Activated CD8-positive, alpha-beta memory T cell treated with anti-CD3 and anti-CD28 coated beads, Interleukin-2, amount 50 U/mL, for 24 hours (primary cell): ENCODE measurements around the gene VPS35L.

Source experiments
- DNase-seq: peaks from one replicate; pipeline ENCODE4 v3.0.0-alpha.2; 2020; ENCODE audit errors: extremely low read depth

The VPS35L gene

DNA sequence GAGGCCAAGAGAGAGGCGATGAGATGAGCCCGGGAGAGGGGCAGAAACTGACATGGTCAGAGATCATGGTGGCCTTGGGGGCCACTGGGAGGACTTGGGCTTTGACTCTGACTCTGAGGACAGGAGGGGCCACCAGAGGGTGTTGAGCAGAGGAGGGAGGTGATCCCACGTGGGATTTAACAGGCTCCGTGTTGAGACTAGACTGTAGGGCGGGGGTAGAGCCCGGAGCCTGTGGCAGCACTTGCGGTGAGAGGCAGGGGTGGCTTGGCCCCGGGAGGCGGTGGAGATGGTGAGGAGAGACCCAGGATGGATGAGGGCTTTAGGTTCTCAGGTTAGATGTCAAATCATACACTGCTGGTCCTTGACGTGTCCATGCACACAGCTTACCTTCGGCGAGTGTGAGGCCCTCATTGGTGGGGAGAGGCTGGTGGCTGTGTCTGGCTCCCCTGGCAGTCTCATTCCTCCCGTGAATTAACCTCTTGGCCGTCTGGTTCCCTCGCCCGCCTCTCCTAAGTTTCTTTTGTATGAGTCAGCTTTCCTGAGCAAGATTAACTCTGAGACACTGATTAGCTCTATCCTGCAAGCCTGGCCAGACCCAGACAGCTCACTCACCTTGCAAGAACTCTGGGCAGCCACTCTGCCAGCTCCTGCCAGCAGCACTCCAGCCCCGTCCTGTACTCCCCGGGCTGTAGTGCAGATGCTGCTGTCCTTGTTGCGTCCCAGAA, 39.7 kb downstream of the VPS35L start:
- no peak for DNase-seq

- no peak for DNase-seq
Observed at GRCh38 chr16:19598805-19599510, 43.5 kb downstream of the VPS35L start.

DNA sequence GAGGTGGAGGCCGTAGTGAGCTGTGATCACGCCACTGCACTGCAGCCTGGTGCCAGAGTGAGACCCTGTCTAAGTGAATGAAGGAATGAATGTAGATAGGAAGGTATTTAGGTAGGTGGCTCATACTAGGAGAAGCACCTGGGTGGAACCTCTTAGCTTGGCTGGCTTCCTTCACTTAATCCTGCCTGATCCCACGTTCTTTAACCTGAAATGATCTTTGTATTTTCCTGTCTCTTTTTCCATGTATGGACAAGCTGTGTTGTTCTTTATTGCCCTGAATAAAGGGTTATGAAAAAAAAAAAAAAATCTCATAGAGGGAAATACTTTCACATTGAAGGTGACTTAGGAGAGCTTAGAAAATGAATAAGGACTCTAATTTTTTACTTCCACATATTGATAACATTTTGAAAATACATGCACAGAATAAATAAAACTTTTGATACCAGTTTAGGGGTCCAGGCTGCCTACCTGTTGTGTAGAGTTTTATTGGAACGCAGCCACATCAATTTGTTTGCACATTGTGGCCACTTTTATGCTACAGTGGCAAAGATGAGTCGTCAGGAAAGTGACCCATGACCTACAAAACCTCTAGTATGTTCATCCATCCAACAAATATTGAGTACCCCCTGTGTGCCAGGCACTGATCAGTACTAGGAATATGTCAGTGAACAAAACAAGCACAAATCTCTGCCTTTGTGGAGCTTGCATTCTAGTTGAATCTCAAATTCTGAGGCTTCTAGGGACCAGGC, 44.6 kb downstream of the VPS35L start:
- DNase-seq = no peak

- DNase-seq = no peak
Observed at GRCh38 chr16:19601083-19601976, 45.8 kb downstream of the VPS35L start.

- no peak for DNase-seq
Observed at GRCh38 chr16:19604911-19605310, 49.4 kb downstream of the VPS35L start.

DNA sequence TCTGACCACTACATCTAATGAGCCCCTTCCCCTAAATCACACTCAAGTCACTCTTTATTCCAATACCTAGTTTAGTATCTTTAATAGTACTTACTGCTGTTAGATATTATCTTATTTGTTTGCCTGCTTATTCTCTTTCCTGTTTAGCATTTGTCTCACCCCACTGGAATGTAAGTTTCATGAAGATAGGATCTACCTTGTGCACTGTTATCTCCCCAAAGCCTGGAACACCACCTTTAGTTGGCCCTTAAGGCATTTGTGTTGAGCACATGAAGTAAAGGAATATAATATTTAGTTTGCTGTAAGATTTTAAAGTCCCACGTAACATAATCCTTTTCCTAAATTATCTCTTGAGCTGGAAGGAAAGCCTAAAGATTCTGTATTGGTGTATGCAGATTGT, 50.2 kb downstream of the VPS35L start:
- no peak for DNase-seq

DNA sequence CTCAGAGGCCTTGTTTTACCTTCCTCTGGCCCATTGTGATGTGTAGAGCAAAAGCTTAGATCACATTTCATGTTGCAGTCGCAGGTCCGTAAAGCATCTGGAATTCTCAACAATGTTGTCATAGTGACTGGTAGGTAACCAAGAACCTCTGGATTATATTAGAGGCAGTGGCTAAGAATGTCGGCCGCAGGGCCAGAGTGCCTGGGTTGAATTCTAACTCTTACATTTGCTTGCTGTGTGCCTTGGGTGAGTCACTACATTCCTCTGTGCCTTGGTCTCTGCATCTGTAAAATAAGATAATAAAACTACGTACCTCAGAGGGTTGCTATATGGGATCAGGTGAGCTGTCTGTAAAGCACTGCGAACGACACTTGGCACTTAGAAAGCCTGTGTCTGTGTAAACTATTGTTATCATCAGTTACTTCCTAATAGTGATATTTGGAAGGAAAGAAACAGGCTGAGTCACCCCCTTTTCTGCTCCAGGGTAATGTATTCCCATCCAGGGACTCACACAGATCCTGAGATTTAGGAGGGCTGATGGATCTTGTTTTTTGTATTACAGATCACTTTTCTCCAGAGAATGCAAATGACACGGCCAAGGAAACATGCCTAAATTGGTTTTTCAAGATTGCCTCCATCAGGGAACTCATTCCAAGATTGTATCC, 52.2 kb downstream of the VPS35L start:
- DNase-seq = no peak

- no peak for DNase-seq
Observed at GRCh38 chr16:19609359-19609758, 53.9 kb downstream of the VPS35L start.

GRCh38 chr16:19610200-19610599, 54.7 kb downstream of the VPS35L start:
- no peak for DNase-seq

DNA sequence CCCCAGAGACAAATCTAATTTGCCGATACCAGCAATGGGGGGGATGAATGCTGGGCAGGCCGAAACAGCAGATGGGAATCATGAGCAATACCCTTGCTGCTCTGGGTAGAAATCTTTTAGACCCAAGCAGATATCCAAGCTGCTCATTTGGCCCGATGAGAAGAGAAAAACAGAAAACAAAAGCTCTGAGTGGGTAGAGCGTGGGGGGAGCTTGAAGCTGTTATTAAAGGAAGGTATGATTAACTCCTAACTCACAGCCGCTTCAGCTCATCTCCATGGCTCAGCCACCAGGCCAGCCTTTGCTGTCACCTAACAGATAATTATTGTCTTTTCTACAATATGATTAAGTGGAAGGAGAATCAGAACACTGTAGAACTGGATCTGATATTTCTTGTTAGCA, 58.3 kb downstream of the VPS35L start:
- no peak for DNase-seq

GRCh38 chr16:19616241-19616640, 60.7 kb downstream of the VPS35L start:
- DNase-seq = no peak

- no peak for DNase-seq
Observed at GRCh38 chr16:19618876-19619275, 63.4 kb downstream of the VPS35L start.

GRCh38 chr16:19621445-19621844, 65.9 kb downstream of the VPS35L start:
- DNase-seq = no peak

DNA sequence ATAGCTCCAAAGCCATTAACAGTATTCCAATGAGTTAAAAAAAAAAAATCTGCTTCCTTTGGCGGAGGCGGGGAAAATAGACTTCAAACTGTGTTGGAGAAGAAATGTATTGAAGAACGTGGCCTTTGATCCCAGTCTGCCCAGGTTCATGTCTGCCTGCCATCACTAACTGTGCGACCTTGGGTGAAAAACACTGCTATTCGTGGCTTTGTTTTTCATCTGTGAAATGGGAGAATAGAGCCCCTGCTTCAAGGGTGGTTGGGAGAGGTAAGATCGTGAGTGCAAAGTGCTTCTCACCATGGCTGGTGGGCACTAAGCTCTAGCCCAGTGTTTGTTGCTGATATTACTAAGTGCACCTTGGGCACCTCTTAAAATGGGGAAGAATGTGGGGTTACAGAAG, 69.5 kb downstream of the VPS35L start:
- no peak for DNase-seq

- DNase-seq = no peak
Observed at GRCh38 chr16:19636436-19637267, 81.1 kb downstream of the VPS35L start.

GRCh38 chr16:19639986-19640421, 84.5 kb downstream of the VPS35L start:
- no peak for DNase-seq

DNA sequence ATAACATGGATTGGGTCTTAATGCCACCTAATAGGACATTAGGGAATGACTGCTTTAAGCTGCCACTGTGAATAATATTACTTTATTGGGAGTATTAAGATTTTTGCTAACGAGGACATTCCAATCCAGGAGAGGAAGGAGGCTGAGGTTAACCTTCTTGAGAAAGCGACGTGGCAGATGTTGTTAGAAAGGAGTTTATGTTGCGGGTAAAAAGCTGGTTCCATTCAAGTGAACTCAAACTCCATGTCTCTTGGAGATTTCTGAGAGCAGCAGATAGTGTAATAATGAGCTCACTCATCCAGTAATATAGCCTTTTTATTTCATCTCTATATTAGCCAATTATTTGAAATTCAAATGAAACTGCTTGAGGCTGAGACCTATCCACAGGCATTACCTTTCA, 87.0 kb downstream of the VPS35L start:
- DNase-seq = no peak

- DNase-seq = no peak
Observed at GRCh38 chr16:19644877-19645276, 89.4 kb downstream of the VPS35L start.

DNA sequence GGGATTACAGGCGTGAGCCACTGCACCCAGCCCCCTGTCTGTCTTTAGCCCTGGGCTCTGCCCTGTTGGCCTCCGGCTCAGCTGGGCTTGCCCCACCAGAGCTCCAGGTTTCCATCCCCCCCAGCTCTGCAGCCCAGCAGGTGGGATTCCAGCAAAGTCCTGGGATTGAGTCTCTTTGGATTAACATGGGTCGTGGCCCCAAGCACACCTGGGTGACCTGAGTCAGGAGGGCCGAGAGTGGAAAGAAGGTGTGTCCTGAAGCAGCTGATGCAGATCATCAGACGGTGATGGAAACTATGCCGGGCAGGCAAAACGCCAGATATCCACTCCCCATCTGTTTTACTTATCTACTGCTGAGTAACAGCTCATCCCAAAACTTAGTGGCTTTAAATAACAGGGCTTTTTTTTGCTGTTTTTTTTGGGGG, 90.1 kb downstream of the VPS35L start:
- DNase-seq = no peak

GRCh38 chr16:19649980-19650379, 94.5 kb downstream of the VPS35L start:
- DNase-seq = no peak
